Ovary (tissue), 9 donors: ENCODE results near the gene DDX3X. TPM values are rescaled to one million over a fixed set of nuclear protein-coding genes. Genes with fewer than 3 reads are reported as not detected.

Experiments
- DNase-seq, 5 donors: peaks; one replicate each; pipeline ENCODE4 v3.0.0-alpha.2; 2019 to 2020
- H3K27ac ChIP-seq, 2 donors: fragments of 200-600 bp; one replicate each; pipeline versions ENCODE4 v1.5.1 to v1.8.0; 2019 to 2022
- H3K27me3 ChIP-seq: fragments of 200-600 bp; one replicate; pipeline ENCODE4 v1.8.0; 2022
- H3K36me3 ChIP-seq: fragments of 200-600 bp; sonication (generic); one replicate; pipeline ENCODE4 v1.5.1; 2019
- H3K4me1 ChIP-seq: one replicate; pipeline ENCODE4 v1.8.1; 2013; ENCODE audit warnings: mild to moderate bottlenecking, moderate library complexity; ENCODE audit not compliant: insufficient read depth
- H3K4me3 ChIP-seq: fragments of 200-600 bp; sonication (generic); one replicate; pipeline ENCODE4 v1.5.1; 2017
- H3K9me3 ChIP-seq, 2 donors: fragments of 200-600 bp in 1 of 2; sonication (generic) in 1 of 2; one replicate each; pipeline versions ENCODE4 v1.5.1 to v1.8.1; 2013 to 2019; ENCODE audit warnings: mild to moderate bottlenecking in 1 of 2, moderate library complexity in 1 of 2
- EP300 ChIP-seq: sonication (generic); formaldehyde crosslinking; IDR thresholded peaks from one replicate; pipeline ENCODE4 v1.6.1; 2017; ENCODE audit warnings: antibody characterized with exemption
- POLR2A ChIP-seq: fragments of 450-650 bp; IDR thresholded peaks from one replicate; pipeline ENCODE4 v1.6.1; 2017; ENCODE audit warnings: antibody characterized with exemption, mild to moderate bottlenecking, moderate library complexity
- WGBS, 3 donors: extraction: QIAGEN DNeasy Blood & Tissue Kit in 1 of 3; methylation state at CpG; one replicate each; pipeline versions ENCODE4 v1.1.5 to v1.1.7; 2013 to 2017; 5-methylcytosine and 5-hydroxymethylcytosine counted together
- intact Hi-C, 4 donors: fragments of 100-400 bp; cut with DNase I; formaldehyde crosslinking; loops; one replicate each; pipeline versions ENCODE4 v1.11.0 to v1.15.1; 2022 to 2023
- polyA plus RNA-seq, 2 donors: library from polyadenylated mRNA; stranded (reverse); fragments of 200-250 nt in 1 of 2; fragments of 350-450 nt in 1 of 2; fragmentation: Illumina TruSeq in 1 of 2; extraction: RNeasy Lipid Tissue Mini Kit (QIAGEN cat#74804) in 1 of 2; gene quantifications; one replicate each; pipeline ENCODE4 v1.2.3, GENCODE V29; 2013 to 2014
- total RNA-seq, 7 donors: library from RNA; depleted of rRNA in 2 of 7; stranded (reverse); fragments of >200 nt in 2 of 7; fragmentation: NEBNext Ultra II Directional in 3 of 7; extraction: Animal tissue kit (Norgen Biotek cat#: 25700) in 3 of 7; gene quantifications; one replicate each; pipeline versions ENCODE4 v1.1.0 to v1.2.4, GENCODE V29; 2016 to 2023
- TF ChIP-seq, protein P1 (sequence below), 3 donors: fragments of 450-650 bp in 2 of 3; fragments of 200-600 bp in 1 of 3; IDR thresholded peaks; one replicate each; pipeline versions ENCODE4 v1.5.1 to v1.8.0; 2016 to 2022; ENCODE audit warnings: antibody characterized with exemption in 3 of 3, mild to moderate bottlenecking in 1 of 3
- donor health status: DM: no; HTN: no; CAD: no; lungs with moderate emphysema.
- donor health status: DM: no; HTN: no; CAD: no.
- donor health status: Bipolar disorder and iron deficiency.
- donor health status: DM: yes; HTN: yes; CAD: no.
- donor health status: DM: no; HTN: no; CAD: no.
- donor health status: DM: yes; HTN: yes; CAD: no.

The DDX3X gene
- total and polyA plus RNA-seq, 9 donors: 106 to 329 (median 248) TPM

DNA sequence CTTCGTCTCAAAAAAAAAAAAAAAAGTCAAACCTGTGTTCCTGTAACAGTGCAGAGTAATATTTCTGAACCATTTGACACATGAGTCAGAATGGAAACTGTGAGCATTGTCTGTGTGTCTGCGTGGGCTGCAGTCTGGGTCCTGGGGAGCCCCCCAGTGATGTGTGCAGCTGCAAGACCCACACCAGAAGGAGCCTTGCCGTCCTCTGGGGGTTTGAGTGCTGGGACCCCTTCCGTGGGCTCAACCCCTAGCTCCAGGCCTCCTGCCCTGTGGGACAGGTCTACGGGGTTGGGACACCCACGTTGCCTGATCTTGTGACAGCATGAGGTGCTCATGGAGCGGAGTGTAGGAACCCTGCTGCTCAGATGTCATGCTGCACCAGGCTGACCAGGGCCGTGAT lies 43.7 kb downstream of the DDX3X start:
- 76 to 86% (median 84%) methylated on average over 8 of the region's 8 CpGs for WGBS, 3 donors
- Histone ChIP-seq H3K4me3 (no peak overlapping the region), H3K36me3 (no peaks in the 10 kb centered on the region), H3K27ac (no peak overlapping the region), H3K27me3 (no peaks in the 10 kb centered on the region), H3K9me3 (no peaks in the 10 kb centered on the region), H3K4me1 (no peaks in the 10 kb centered on the region)
- TF ChIP-seq, protein P1, sequence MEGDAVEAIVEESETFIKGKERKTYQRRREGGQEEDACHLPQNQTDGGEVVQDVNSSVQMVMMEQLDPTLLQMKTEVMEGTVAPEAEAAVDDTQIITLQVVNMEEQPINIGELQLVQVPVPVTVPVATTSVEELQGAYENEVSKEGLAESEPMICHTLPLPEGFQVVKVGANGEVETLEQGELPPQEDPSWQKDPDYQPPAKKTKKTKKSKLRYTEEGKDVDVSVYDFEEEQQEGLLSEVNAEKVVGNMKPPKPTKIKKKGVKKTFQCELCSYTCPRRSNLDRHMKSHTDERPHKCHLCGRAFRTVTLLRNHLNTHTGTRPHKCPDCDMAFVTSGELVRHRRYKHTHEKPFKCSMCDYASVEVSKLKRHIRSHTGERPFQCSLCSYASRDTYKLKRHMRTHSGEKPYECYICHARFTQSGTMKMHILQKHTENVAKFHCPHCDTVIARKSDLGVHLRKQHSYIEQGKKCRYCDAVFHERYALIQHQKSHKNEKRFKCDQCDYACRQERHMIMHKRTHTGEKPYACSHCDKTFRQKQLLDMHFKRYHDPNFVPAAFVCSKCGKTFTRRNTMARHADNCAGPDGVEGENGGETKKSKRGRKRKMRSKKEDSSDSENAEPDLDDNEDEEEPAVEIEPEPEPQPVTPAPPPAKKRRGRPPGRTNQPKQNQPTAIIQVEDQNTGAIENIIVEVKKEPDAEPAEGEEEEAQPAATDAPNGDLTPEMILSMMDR (IDR thresholded peaks at IDR 0.05): no peak
- no peak for TF ChIP-seq POLR2A
- intact Hi-C loops: no loop called here
- DNase-seq: no peak

DNA sequence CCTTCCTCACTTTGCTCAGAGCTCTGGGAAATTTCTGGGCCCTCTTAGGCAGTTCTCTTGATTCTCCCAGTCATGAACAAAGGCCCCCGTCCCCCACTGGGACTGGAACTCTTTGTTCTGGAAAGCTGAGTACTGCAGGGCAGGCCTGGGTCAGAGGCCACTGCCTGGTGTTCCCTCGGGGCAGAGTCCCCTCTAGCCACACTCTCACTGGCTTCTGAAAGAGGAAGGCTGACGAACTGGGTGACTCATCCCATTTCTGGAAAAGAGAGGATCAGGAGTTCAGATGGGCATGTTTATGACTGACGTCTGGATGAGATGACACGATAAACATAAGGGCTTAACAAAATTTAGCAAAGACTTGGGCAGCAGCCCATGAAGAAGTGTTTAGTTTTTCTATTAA lies 47.7 kb downstream of the DDX3X start:
- intact Hi-C loops: no loop called here
- Histone ChIP-seq H3K36me3 (no peaks in the 10 kb centered on the region), H3K4me3 (no peak overlapping the region), H3K9me3 (no peaks in the 10 kb centered on the region), H3K4me1 (no peaks in the 10 kb centered on the region), H3K27me3 (no peaks in the 10 kb centered on the region), H3K27ac (no peak overlapping the region)
- TF ChIP-seq, protein P1 (IDR thresholded peaks at IDR 0.05): no peak
- TF ChIP-seq EP300 (no peak), POLR2A (no peak)
- DNase-seq: peak in 1 of 5 donors; percentile 19
- 67 to 72% (median 67%) methylated on average over 5 of the region's 5 CpGs for WGBS, 3 donors

DNA sequence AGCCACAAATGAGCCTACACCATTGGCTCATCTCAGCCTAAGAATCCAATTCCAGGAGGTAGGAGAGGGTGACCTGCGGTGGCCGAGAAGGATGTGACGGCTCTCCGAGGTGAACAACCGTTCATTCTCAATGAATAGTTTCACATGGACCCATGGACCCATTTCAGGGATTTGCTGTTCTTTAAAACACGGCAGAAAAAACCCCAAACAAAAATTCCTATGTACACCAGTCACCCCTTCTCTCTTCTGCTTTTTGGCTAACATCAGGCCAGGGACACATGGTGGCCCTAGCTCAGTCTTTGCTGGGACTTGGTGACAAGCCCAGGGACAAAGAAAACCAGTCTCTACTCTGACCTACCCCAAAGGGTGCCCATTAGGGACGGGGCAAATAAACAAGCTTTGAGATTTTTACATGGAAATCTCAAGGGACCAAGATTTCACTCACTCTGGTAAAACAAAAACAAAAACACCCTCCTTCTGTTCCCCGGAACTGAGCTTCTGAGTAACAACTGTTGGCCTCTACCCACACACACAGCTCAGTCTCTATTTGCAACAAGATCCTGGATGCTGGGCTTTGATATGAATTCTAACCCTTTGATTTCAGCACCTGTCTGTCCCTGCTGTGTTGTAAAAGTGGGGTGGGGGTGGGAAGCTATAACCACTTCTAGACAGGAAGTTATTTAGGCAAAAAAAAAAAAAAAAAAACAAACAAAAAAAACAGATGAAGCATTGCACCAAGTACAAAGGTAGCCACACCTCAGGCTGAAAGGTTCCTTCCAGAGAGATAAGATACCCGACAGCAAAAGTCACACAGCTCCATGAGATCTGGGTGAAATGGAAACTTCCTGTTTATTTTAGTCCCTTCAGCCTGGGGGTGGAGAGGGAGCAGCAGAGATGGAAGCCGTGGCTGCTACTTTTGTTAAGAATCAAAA lies 49.0 kb downstream of the DDX3X start:
- DNase-seq: no peak

DNA sequence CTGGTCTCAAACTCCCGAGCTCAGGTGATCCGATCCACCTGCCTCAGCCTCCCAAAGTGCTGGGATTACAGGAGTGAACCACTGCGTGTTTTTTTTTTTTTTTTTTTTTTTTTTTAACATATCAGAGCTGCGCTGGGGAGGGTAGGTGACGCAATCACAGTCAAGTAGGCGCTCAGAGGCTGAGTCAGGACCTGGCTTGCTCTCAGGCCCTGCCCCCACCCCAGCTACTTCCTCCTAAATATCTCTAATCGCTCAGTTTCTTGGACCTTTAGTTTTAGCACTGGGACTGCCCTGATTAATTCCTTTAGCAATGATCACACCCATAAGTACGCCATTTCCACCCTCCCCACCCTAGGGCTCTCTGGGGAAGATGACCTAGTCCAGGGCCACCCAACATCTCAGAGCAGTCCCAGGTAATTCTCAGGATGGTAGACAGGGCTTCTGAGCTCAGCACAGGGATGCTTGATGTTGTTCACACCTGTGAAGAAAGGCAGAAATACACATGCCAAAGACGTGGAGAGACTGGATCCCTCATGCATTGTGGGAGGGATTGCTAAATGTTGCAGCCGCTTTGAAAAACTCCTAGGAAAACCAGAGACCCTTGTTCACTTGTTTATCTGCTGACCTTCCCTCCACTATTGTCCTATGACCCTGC lies 50.2 kb downstream of the DDX3X start:
- DNase-seq: peak; percentile 25 to 57 (median 31)
- intact Hi-C loops: no loop called here
- Histone ChIP-seq H3K36me3 (no peaks in the 10 kb centered on the region), H3K4me1 (no peaks in the 10 kb centered on the region), H3K9me3 (no peaks in the 10 kb centered on the region), H3K4me3 (no peak overlapping the region), H3K27me3 (no peaks in the 10 kb centered on the region), H3K27ac (no peak overlapping the region)
- TF ChIP-seq POLR2A: no peak
- TF ChIP-seq EP300: no peak
- TF ChIP-seq, protein P1 (IDR thresholded peaks at IDR 0.05): no peak
- 53 to 76% (median 59%) methylated on average over 10 of the region's 10 CpGs for WGBS, 3 donors

More for the DNA sequence above, 49.0 kb downstream of the DDX3X start:
- 50 to 59% (median 57%) methylated on average over 10 of the region's 10 CpGs for WGBS, 3 donors
- H3K4me1 ChIP-seq: no peaks in the 10 kb centered on the region
- H3K9me3 ChIP-seq: no peaks in the 10 kb centered on the region
- no peak overlapping the region for H3K4me3 ChIP-seq
- intact Hi-C loops: no loop called here
- H3K27me3 ChIP-seq: no peaks in the 10 kb centered on the region
- TF ChIP-seq EP300: no peak
- TF ChIP-seq POLR2A: no peak
- TF ChIP-seq, protein P1 (IDR thresholded peaks at IDR 0.05): no peak
- no peaks in the 10 kb centered on the region for H3K36me3 ChIP-seq
- no peak overlapping the region for H3K27ac ChIP-seq
